ENCODE results near the gene ANGPTL2. TPM values are rescaled to one million over a fixed set of nuclear protein-coding genes. Genes with fewer than 3 reads are reported as not detected.

Gene ANGPTL2
- total RNA-seq, 1 donor from 2014 or later: 19.4 TPM

DNA sequence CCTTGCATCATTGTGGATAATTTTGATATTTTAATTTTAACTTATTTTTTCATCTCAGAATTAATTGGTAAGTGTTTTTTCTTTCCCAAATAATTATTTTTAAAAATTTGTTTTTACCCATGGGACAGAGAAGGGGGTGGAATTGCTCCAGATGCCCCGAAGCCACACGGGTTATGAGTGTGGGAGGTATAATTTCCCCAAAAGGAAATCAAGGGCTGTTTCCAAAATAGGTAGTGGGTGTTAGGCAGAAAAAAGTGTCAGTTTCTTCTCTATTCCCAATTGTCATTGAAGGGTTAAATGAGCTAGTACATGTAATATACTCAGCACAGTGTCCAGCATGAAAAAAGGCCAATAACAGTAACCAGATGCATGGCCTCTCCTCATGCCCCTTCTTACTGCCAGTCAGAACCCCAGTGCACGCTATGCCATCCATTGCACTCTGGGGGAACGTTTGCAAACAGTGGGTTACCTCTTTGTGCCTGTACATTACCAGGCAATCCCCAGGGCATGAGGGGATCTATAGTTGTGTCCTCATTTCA lies 36.4 kb upstream of the ANGPTL2 start:
- intact Hi-C loops (cut with DNase I): no loop called here

DNA sequence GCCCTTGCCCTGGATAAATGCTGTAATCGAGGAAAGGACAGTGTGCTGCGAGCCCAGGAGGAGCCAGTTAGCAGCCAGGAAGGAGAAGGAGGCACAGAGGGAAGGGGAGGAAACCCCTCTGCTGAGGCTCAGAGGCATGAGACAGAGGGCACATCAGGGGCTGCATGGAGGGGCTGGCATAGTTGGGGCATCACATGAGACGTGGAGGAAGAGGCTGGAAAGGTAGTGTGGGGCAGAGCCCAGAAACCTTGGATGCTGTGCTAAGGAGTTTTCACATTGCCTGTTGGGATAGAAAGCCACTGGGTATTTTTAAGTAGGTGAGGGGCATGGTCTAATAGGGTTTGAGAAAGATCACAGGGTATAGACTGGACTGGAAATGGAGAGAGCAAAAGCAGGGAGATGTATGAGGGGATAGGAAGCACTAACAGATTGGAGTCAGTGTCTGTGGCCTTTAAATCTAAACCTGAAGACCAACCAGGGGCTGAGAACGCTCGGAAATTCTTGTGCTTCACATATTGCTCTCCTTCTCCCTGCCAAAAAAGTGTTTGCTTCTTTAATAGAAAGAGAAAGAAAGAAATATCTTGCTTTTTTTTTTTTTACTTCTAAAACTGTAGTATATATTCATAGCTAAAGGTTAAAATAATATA lies 33.0 kb upstream of the ANGPTL2 start:
- Histone ChIP-seq H3K27me3 (no peaks in the 10 kb centered on the region), H3K27ac (peak overlapping the region; percentile 44)

More for the DNA sequence above, 36.4 kb upstream of the ANGPTL2 start:
- Histone ChIP-seq H3K36me3 (no peaks in the 10 kb centered on the region), H3K27me3 (no peaks in the 10 kb centered on the region), H3K4me1 (peaks cover 10% of the 10 kb centered on the region), H3K27ac (no peak overlapping the region), H3K4me3 (no peak overlapping the region), H3K9me3 (no peaks in the 10 kb centered on the region)
- no peak for DNase-seq
- no peak for TF ChIP-seq CTCF (IDR thresholded peaks at IDR 0.05)
- ATAC-seq: no peak

GRCh38 chr9:127154390-127155191 lies 32.2 kb upstream of the ANGPTL2 start:
- peaks cover 6% of the 10 kb centered on the region for H3K4me1 ChIP-seq
- no peak for TF ChIP-seq CTCF (IDR thresholded peaks at IDR 0.05)
- no peaks in the 10 kb centered on the region for H3K9me3 ChIP-seq
- H3K36me3 ChIP-seq: no peaks in the 10 kb centered on the region
- intact Hi-C loops (cut with DNase I): no loop called here
- ATAC-seq (peak; percentile 94), DNase-seq (peak; percentile 77)
- H3K27ac ChIP-seq: peak overlapping the region; percentile 44
- H3K27me3 ChIP-seq: no peaks in the 10 kb centered on the region
- H3K4me3 ChIP-seq: peak overlapping the region; percentile 20

More for the DNA sequence above, 33.0 kb upstream of the ANGPTL2 start:
- H3K4me1 ChIP-seq: peaks cover 6% of the 10 kb centered on the region
- H3K36me3 ChIP-seq: no peaks in the 10 kb centered on the region
- ATAC-seq (no peak), DNase-seq (no peak)
- intact Hi-C loops (cut with DNase I): no loop called here
- H3K9me3 ChIP-seq: no peaks in the 10 kb centered on the region
- no peak for TF ChIP-seq CTCF (IDR thresholded peaks at IDR 0.05)
- no peak overlapping the region for H3K4me3 ChIP-seq

GRCh38 chr9:127154003-127154389 lies 31.6 kb upstream of the ANGPTL2 start:
- Histone ChIP-seq H3K9me3 (no peaks in the 10 kb centered on the region), H3K4me3 (no peak overlapping the region), H3K27ac (peak overlapping the region; percentile 44), H3K36me3 (no peaks in the 10 kb centered on the region), H3K4me1 (peaks cover 6% of the 10 kb centered on the region), H3K27me3 (no peaks in the 10 kb centered on the region)
- intact Hi-C loops (cut with DNase I): no loop called here
- TF ChIP-seq CTCF (IDR thresholded peaks at IDR 0.05): no peak
- DNase-seq (peak; percentile 51), ATAC-seq (peak; percentile 30)

DNA sequence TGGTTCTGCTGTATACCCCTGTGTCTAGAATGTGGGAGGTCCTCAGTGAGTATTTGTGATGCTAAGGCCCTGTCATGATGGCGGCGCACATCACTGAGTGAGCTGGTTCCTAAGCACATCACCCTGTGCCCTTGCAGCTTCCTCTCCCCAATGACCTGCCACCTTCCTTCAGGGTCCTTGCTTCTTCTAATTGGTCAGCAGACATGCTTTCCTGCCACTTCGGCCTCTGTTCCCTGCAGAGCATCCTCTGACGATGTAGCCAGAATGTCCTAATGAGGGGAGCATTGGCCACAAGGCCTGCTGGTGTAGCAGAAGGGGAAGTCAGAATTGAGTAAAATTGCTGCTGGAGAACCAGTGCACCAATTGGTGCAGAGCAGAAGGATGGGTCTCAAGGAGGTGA lies 31.1 kb upstream of the ANGPTL2 start:
- DNase-seq (no peak), ATAC-seq (no peak)
- TF ChIP-seq CTCF (IDR thresholded peaks at IDR 0.05): no peak
- Histone ChIP-seq H3K4me1 (peaks cover 6% of the 10 kb centered on the region), H3K36me3 (no peaks in the 10 kb centered on the region), H3K4me3 (no peak overlapping the region), H3K27me3 (no peaks in the 10 kb centered on the region), H3K9me3 (no peaks in the 10 kb centered on the region), H3K27ac (no peak overlapping the region)
- intact Hi-C loops (cut with DNase I): no loop called here
